OCI-LY1 (cell line): ENCODE data around the gene B4GALT7.

Experiments
- EZH2 ChIP-seq: fragments of 200-600 bp; sonication (generic), shearing (Covaris generic); IDR thresholded peaks from 2 replicates; pipeline ENCODE4 v1.8.0; 2017; ENCODE audit warnings: borderline replicate concordance, mixed run types, mild to moderate bottlenecking, antibody characterized with exemption, low read length, moderate library complexity, mixed read lengths
- TF ChIP-seq, protein P1 (sequence below): fragments of 200-600 bp; sonication (generic), shearing (Covaris generic); IDR thresholded peaks from 2 replicates; pipeline ENCODE4 v1.5.1; 2017; ENCODE audit warnings: mild to moderate bottlenecking, antibody characterized with exemption, low read length, moderate library complexity, mixed read lengths

DNA sequence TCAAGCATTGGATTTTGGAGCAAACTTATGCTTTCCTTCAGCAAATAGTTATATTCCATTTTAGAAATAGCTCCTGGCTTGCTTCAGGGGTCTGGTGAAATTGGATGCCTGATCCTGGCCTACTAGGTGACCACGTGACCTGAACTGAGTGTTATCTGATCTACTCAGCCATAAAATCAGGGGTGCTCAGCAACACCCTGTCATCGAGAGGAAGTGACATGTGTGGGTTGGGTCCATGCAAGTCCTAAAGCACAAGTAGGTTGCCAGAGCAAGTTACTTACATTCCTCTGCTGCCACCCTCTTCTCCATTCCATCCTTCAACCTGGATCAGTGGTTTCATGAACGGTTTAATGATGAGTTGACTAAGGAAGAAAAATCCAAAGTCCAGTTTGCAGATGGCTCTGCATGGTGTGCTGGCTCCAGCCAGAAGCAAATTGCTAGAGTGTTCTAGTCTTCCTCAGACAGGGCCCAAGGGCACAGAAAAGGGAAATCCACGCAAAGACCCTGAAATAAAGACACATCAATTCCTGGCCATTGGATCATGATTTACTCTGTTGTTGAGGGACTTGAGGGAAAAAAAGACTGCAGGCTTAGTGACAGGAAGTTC lies 42.8 kb upstream of the B4GALT7 start:
- TF ChIP-seq, protein P1, sequence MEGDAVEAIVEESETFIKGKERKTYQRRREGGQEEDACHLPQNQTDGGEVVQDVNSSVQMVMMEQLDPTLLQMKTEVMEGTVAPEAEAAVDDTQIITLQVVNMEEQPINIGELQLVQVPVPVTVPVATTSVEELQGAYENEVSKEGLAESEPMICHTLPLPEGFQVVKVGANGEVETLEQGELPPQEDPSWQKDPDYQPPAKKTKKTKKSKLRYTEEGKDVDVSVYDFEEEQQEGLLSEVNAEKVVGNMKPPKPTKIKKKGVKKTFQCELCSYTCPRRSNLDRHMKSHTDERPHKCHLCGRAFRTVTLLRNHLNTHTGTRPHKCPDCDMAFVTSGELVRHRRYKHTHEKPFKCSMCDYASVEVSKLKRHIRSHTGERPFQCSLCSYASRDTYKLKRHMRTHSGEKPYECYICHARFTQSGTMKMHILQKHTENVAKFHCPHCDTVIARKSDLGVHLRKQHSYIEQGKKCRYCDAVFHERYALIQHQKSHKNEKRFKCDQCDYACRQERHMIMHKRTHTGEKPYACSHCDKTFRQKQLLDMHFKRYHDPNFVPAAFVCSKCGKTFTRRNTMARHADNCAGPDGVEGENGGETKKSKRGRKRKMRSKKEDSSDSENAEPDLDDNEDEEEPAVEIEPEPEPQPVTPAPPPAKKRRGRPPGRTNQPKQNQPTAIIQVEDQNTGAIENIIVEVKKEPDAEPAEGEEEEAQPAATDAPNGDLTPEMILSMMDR: no peak
- no peak for TF ChIP-seq EZH2
